Skeletal muscle cell (primary cell): ENCODE measurements around the gene GRK5.
A peak's percentile ranks its signal among the peaks of the same experiment; 100 is the strongest.

ENCODE experiments used
- DNase-seq: peaks from one replicate; pipeline ENCODE4 v3.0.0-alpha.2; 2010; ENCODE audit warnings: low read depth
- H3K4me3 ChIP-seq: 2 replicates; pipeline ENCODE4 v1.5.1; 2011; ENCODE audit warnings: low read depth, mild to moderate bottlenecking, control low read depth, low read length, moderate library complexity

Gene GRK5

GRCh38 chr10:119406601-119407253 is 199.4 kb downstream of the GRK5 start:
- H3K4me3 ChIP-seq, result no peak overlapping the region
- DNase-seq, result no peak

- H3K4me3 ChIP-seq, result no peak overlapping the region
- DNase-seq, result no peak
Measured at GRCh38 chr10:119407254-119407777, 199.9 kb downstream of the GRK5 start.

- no peak for DNase-seq
- no peak overlapping the region for H3K4me3 ChIP-seq
Measured at GRCh38 chr10:119408072-119408471, 200.7 kb downstream of the GRK5 start.

GRCh38 chr10:119408969-119409371 is 201.6 kb downstream of the GRK5 start:
- DNase-seq, result no peak
- H3K4me3 ChIP-seq, result no peak overlapping the region

DNA sequence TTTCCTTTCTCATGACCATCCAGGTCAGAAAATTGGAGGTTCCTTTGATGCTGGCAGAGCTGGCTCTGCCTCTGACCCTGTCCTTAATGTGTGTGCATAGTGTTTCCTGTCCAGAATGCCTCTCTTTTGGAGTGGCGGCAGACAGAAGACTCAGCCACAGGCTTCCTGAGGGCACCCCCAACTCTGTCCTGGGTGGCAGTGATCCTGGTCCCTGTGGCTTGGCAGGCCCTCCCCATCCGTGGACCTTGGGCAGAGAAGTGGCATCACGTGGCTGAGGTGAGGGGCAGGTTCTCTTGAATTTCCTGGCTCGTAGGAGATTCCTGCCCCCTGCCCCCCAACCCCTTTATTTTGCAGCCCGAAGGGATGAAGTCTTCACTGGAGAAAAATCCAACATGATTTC is 202.0 kb downstream of the GRK5 start:
- no peak overlapping the region for H3K4me3 ChIP-seq
- no peak for DNase-seq

GRCh38 chr10:119409906-119410305 is 202.5 kb downstream of the GRK5 start:
- no peak overlapping the region for H3K4me3 ChIP-seq
- peak; percentile 76 for DNase-seq

- no peak overlapping the region for H3K4me3 ChIP-seq
- no peak for DNase-seq
Measured at GRCh38 chr10:119410361-119411116, 203.2 kb downstream of the GRK5 start.

GRCh38 chr10:119412244-119413092 is 205.1 kb downstream of the GRK5 start:
- no peak overlapping the region for H3K4me3 ChIP-seq
- DNase-seq, result no peak

- DNase-seq, result no peak
- H3K4me3 ChIP-seq, result no peak overlapping the region
Measured at GRCh38 chr10:119413093-119413453, 205.7 kb downstream of the GRK5 start.

DNA sequence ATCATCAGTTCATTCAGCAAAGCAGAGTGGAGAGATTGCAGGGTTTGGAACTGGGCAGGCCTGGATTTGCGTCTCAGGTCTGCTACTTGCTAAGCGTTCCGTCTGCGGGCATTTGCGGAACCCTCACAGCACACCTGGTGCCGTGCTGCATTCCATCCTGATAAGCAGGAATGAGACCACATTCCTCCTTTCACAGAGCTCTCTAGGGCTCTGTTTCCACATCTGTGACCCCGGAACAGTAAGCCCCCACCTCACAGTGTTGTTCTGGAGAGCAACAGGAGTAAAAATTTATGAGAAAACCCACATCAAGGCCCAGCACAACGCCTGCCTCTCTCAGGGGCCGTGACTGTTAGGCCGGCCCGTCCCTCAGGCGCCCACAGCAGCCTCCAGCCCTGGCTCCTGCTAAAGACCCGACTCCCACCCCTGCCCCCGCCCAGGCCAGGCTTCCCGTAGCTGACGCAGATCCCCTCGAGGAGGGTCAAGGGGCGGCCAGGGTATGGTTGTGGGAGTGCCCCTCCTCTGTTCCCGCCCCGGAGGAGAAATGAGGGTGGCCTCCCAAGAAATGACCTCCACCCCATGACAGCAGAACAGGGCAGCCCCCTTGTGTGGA is 206.2 kb downstream of the GRK5 start:
- DNase-seq, result no peak
- H3K4me3 ChIP-seq, result no peak overlapping the region

DNA sequence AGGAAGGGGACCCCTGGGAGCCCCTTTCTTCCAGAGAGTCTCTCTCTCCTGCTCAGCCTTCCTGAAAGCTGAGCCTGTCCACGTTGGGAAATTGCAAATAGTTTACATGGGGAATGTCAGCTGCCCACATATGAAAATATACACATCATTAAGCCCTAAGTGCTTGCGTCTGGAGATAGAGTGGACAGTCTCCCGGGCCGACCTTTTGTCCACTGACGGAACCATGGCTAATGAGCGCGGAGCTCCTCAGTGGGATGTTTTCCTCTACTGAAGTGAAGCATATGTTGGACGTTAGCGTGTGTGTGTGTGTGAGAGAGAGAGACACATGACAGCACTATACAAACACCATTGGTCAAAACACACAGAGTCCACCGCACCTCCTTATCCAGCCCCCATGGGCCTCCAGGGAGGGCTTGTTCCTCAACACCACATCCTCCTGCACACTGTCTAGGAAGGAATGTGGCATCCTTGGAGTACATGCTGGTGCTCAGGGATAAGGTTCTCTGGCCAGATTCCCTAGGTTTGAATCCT is 206.8 kb downstream of the GRK5 start:
- DNase-seq, result peak; percentile 87
- H3K4me3 ChIP-seq, result no peak overlapping the region

DNA sequence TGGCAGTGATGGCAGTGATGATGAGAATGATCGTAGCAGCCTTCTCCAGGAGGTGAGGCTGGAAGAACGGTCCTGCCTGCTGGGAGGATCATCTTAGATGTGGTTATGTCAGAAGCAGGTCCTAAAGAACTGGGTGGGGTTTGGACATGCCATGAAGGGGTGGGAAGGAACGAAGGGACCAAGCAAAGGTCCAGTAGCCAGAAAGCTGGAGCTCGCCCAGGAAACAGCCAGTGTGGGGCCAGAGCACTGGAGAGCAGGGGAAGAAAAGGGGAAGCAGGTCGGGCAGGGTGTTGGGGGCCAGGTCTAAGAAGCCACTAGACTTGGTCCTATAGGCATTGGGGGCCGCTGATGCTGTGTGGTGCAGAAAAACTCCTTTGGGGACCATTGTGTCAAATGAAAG is 207.8 kb downstream of the GRK5 start:
- DNase-seq, result no peak
- no peak overlapping the region for H3K4me3 ChIP-seq

DNA sequence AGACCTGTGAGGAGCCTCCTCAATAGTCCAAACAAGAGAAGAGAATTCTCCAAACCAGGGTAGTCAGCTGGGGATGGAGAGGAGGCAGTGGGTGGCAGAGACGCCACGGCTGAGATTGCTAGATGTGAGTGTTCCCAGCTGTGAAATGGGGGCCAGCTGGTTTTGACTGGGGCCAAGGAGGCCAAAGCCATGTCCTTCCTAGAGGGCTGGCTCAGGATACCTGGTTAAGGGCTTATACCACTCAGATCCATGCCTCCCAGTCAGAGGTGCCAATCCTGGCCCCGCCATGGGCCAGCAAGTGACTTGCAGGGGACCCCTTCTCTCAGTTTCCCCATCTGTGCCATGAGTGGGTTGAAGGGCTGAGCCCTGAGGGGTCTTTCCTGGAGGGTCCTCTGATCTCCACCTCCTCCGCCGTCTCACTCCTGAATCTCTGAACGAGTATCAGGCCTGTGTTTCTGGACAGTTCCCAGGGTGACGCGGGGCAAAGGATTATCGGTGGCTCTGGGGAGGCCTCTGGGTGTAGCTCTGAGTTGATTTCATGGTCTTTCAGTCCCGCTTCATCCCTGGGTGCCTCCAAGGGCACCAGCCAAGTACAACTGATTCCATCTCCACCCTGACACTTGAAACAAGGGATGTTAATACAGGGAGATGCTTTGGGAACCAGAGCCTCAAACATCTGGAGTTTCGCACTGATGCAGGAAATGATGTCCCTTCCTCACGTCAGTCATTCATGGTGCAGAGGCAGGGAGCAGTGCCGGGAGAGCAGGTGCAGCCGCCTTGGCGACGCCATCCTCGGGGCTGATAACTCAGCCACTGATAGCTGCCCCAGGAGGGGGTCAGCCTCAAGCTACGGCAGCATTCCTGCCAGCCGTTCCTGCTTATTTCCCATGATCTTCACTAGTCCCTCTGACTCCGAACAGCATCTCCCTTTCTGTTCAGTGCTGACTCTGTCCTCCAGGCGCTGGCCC is 208.4 kb downstream of the GRK5 start:
- H3K4me3 ChIP-seq, result no peak overlapping the region
- DNase-seq, result no peak

- no peak overlapping the region for H3K4me3 ChIP-seq
Measured at GRCh38 chr10:119416855-119417254, 209.5 kb downstream of the GRK5 start.

DNA sequence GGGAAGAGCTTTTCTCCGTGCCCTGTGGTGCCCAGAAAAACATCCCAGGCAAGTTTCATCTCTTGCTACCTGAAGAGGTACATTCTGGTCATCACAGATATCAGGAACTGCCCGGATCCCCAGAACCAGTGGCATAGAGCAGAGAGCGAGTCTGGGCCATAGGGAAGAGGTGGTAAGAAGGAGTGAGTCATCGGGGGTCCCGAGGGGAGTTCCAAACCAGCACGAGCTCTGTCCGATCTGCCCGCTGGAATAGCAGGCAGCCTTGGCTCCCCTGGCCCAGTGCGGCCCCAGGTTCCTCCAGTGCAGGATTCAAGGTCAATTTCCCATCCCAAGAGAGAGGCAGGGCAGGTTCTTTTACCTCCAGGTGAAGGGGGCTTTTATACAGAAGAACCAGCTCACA is 210.5 kb downstream of the GRK5 start:
- no peak overlapping the region for H3K4me3 ChIP-seq

More at GRCh38 chr10:119416855-119417254, 209.5 kb downstream of the GRK5 start:
- no peak for DNase-seq

GRCh38 chr10:119418362-119418761 is 211.0 kb downstream of the GRK5 start:
- no peak for DNase-seq
- no peak overlapping the region for H3K4me3 ChIP-seq

More for the DNA sequence above, 210.5 kb downstream of the GRK5 start:
- no peak for DNase-seq

GRCh38 chr10:119419931-119420330 is 212.6 kb downstream of the GRK5 start:
- DNase-seq, result no peak
- H3K4me3 ChIP-seq, result no peak overlapping the region
